Fibroblast of pulmonary artery (primary cell): ENCODE results near the gene CLC.

Experiments
- DNase-seq: peaks from one replicate; pipeline ENCODE4 v3.0.0-alpha.2; 2010; ENCODE audit warnings: low read depth
- H3K4me3 ChIP-seq: replicated peaks from 2 replicates; pipeline ENCODE4 v1.5.1; 2011; ENCODE audit warnings: low read depth, mild to moderate bottlenecking, control low read depth, low read length, moderate library complexity
- TF ChIP-seq, protein P1 (sequence below): IDR thresholded peaks from 2 replicates; pipeline ENCODE4 v1.5.1; 2011; ENCODE audit warnings: mild to moderate bottlenecking, control low read depth, low read length, inconsistent platforms; ENCODE audit errors: missing control alignments

CLC gene

GRCh38 chr19:39759457-39760184 lies 21.8 kb upstream of the CLC start:
- TF ChIP-seq, protein P1, sequence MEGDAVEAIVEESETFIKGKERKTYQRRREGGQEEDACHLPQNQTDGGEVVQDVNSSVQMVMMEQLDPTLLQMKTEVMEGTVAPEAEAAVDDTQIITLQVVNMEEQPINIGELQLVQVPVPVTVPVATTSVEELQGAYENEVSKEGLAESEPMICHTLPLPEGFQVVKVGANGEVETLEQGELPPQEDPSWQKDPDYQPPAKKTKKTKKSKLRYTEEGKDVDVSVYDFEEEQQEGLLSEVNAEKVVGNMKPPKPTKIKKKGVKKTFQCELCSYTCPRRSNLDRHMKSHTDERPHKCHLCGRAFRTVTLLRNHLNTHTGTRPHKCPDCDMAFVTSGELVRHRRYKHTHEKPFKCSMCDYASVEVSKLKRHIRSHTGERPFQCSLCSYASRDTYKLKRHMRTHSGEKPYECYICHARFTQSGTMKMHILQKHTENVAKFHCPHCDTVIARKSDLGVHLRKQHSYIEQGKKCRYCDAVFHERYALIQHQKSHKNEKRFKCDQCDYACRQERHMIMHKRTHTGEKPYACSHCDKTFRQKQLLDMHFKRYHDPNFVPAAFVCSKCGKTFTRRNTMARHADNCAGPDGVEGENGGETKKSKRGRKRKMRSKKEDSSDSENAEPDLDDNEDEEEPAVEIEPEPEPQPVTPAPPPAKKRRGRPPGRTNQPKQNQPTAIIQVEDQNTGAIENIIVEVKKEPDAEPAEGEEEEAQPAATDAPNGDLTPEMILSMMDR: no peak
- DNase-seq: no peak
- H3K4me3 ChIP-seq: no peak overlapping the region

DNA sequence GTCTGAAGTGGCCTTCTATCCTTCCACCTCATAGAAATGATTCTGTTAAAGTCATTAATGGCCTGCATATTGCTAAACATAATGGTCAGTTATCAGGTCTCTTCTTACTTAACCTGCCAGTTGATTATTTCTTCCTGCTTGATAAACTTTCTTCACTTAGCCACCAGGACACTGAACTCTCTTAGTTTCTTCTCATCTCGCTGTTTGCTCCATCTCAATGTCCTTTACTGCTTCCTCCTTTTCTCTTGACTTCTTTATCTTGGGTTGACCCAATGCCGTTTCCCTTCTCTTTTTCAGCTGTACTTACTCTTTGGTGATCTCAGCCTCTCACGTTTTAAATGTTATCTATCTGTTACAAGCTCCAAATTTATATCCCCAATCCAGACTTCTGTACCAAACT lies 17.1 kb upstream of the CLC start:
- H3K4me3 ChIP-seq: no peak overlapping the region
- TF ChIP-seq, protein P1: no peak
- no peak for DNase-seq

DNA sequence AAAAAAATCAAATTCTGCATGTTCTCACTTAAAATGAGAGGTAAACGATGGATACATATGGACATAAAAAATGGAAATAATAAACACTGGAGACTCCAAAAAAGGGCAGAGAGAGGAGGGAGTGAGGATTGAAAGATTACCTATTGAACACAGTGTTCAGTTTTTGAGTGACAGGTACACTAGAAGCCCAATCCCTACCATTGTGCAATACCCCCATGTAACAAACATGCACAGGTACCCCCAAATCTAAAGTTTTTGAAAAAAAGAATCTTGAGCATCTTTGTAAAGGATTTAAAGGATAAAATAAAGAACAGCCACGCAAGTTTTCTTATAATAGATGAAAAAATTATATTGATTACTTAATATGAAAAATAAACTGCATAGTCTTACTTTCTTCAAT lies 16.7 kb upstream of the CLC start:
- H3K4me3 ChIP-seq: no peak overlapping the region
- DNase-seq: no peak
- TF ChIP-seq, protein P1: no peak

DNA sequence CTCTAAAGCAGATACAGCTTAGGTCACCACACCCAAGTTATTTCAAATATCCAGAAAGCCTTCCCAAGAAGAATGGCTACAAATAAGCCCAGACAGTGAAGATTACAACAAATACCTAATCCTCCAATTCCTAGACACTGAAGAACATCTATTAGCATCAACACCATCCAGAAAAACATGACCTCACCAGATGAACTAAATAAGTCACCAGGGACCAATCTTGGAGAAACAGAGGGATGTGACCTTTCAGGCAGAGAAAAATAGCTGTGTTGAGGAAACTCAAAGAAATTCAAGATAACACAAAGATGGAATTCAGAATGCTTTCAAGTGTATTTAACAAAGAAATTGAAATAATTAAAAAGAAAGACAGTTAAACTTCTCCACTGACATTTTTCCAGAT lies 15.0 kb upstream of the CLC start:
- TF ChIP-seq, protein P1: no peak

DNA sequence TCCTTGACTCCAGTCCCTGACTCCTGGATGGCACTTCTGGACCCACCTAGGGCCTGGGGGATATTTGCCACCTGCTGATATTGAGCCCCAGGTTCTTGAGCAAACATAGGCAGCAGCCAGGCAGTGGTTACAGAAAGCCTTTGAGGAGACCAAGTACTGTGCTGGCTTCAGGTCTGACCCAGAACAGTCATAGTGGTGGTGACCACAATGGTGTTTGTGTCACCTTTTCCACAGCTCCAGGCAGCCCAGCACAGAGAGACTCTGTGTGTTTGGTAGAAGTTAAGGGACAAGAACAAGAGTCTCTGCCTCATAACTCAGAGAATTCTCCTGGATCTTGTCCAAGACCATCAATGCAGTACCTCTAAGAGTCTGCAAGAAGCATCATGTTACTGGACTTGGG lies 14.6 kb upstream of the CLC start:
- TF ChIP-seq, protein P1: no peak
- H3K4me3 ChIP-seq: no peak overlapping the region
- DNase-seq: no peak

More for the DNA sequence above, 15.0 kb upstream of the CLC start:
- no peak for DNase-seq
- H3K4me3 ChIP-seq: no peak overlapping the region

DNA sequence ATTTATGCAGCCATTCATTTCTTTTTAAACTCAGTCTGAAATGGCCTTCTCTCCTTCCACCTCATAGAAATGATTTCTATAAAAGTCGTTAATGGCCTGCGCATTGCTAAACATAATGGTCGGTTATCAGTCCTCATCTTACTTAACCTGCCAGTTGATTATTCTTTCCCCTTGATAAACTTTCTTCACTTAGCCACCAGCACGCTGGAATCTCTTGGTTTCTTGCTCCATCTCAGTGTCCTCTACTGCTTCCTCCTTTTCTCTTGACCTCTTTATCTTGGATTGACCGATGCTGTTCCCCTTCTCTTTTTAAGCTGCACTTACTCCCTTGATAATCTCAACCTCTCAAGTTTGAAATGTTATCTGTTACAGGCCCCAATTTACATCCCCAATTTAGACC lies 12.2 kb upstream of the CLC start:
- TF ChIP-seq, protein P1: no peak
- DNase-seq: no peak
- H3K4me3 ChIP-seq: no peak overlapping the region
